ENCODE results near the gene CLCN2. TPM values are rescaled to one million over a fixed set of nuclear protein-coding genes. Genes with fewer than 3 reads are reported as not detected.

The CLCN2 gene
- total RNA-seq, 1 experiment from 2014 or later, result 21.6 TPM

DNA sequence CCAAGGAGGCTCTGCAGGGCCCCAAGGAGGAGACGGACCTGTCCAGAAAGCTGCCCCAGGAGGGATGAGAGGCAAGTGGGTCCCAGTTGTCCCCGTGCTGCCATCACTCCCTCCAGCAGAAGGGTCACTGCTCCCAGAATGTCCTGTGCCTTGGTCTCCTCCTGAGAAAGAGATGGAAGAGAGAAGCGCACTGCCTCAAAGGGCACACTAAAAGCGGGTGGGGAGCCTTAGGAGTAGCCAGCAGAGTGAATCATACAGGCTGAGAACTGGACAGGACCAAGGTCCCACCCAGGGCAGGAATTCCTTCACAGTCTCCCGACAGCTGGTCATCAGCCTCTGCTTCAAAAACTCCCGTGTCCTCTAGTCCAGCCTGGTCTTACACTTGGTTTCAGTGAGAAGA is 12.0 kb upstream of the CLCN2 start:
- Histone ChIP-seq H3K9me2 (ENCODE audit: insufficient read depth) (no peaks in the 10 kb centered on the region), H3K4me3 (replicated peaks in 1 of 2; ENCODE audit: low read depth in 1 of 2, low read length in 2 of 2) (no peak overlapping the region), H2AFZ (ENCODE audit: low read depth, low read length, poor library complexity, severe bottlenecking) (no peak overlapping the region), H3K36me3 (ENCODE audit: control insufficient read depth in 1 of 2, insufficient read depth in 2 of 2, low read length in 2 of 2) (peaks cover 4 to 12% of the 10 kb centered on the region in 2 experiments; a peak in 2 of 4 replicates), H3K9me3 (ENCODE audit: control insufficient read depth in 1 of 2, insufficient read depth in 1 of 2, low read depth in 1 of 2, low read length in 2 of 2) (no peaks in the 10 kb centered on the region), H4K20me1 (ENCODE audit: insufficient read depth) (peaks cover 5% of the 10 kb centered on the region; the same call in 1 of the 2 replicates), H3K9ac (ENCODE audit: low read length) (no peak overlapping the region), H3K4me1 (ENCODE audit: control insufficient read depth in 1 of 2, insufficient read depth in 2 of 2, low read length in 2 of 2) (peaks cover 5 to 31% of the 10 kb centered on the region in 2 experiments; a peak in 3 of 4 replicates), H3K79me2 (ENCODE audit: insufficient read depth, low read length) (no peaks in the 10 kb centered on the region), H3K4me2 (ENCODE audit: low read length) (peak overlapping the region; percentile 41), H3K27ac (ENCODE audit: low read depth, low read length) (no peak overlapping the region), H3K27me3 (ENCODE audit: insufficient read depth, low read length) (no peaks in the 10 kb centered on the region)
- ChIA-PET POLR2A (no interaction called here), CTCF (interaction anchor here (0.5 to 6.1 kb wide), 5 partner anchors 25 to 188 kb away, joined by 3 to 152 read pairs (median 4); partner anchors contain the start of gene EPHB3), RAD21 (ENCODE audit: low non-redundant PET in 1 of 2, low total read pairs in 2 of 2, uncharacterized antibody in 2 of 2, unreplicated experiment in 2 of 2) (no interaction called here)
- intact Hi-C loops (cut with micrococcal nuclease), result loop anchor here (10.0 kb wide), 2 partner anchors 141 to 401 kb away; no protein-coding TSS in a partner anchor
- DNase-seq (ENCODE audit: low read depth, low spot score) (no peak), ATAC-seq (no peak)
- TF ChIP-seq YY1 (IDR thresholded peaks at IDR 0.05; ENCODE audit: extremely low read depth, insufficient replicate concordance, low read depth, low read length) (no peak), CBX3 (IDR thresholded peaks at IDR 0.05; ENCODE audit: low read depth) (no peak), CEBPB (IDR thresholded peaks at IDR 0.05; ENCODE audit: low read depth) (no peak), ZNF274 (IDR thresholded peaks at IDR 0.05; ENCODE audit: low read depth, low read length) (no peak), EZH2 (IDR thresholded peaks at IDR 0.05) (no peak), EZH2phosphoT487 (IDR thresholded peaks at IDR 0.05; ENCODE audit: borderline replicate concordance) (no peak), RAD21 (IDR thresholded peaks at IDR 0.05; ENCODE audit: low read depth) (no peak), ZFX (IDR thresholded peaks at IDR 0.05) (no peak), FOSL1 (IDR thresholded peaks at IDR 0.05; ENCODE audit: low read depth) (no peak), EGR1 (IDR thresholded peaks at IDR 0.05; ENCODE audit: low read depth) (no peak), SP1 (IDR thresholded peaks at IDR 0.05; ENCODE audit: low read depth) (no peak), SIN3A (IDR thresholded peaks at IDR 0.05; ENCODE audit: low read depth) (no peak), POLR2A (IDR thresholded peaks at IDR 0.05; ENCODE audit: borderline replicate concordance, extremely low read depth, insufficient read depth, insufficient read length) (no peak)
- TF ChIP-seq, protein P1, sequence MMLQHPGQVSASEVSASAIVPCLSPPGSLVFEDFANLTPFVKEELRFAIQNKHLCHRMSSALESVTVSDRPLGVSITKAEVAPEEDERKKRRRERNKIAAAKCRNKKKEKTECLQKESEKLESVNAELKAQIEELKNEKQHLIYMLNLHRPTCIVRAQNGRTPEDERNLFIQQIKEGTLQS (IDR thresholded peaks at IDR 0.05), result no peak
- TF ChIP-seq, protein P2, sequence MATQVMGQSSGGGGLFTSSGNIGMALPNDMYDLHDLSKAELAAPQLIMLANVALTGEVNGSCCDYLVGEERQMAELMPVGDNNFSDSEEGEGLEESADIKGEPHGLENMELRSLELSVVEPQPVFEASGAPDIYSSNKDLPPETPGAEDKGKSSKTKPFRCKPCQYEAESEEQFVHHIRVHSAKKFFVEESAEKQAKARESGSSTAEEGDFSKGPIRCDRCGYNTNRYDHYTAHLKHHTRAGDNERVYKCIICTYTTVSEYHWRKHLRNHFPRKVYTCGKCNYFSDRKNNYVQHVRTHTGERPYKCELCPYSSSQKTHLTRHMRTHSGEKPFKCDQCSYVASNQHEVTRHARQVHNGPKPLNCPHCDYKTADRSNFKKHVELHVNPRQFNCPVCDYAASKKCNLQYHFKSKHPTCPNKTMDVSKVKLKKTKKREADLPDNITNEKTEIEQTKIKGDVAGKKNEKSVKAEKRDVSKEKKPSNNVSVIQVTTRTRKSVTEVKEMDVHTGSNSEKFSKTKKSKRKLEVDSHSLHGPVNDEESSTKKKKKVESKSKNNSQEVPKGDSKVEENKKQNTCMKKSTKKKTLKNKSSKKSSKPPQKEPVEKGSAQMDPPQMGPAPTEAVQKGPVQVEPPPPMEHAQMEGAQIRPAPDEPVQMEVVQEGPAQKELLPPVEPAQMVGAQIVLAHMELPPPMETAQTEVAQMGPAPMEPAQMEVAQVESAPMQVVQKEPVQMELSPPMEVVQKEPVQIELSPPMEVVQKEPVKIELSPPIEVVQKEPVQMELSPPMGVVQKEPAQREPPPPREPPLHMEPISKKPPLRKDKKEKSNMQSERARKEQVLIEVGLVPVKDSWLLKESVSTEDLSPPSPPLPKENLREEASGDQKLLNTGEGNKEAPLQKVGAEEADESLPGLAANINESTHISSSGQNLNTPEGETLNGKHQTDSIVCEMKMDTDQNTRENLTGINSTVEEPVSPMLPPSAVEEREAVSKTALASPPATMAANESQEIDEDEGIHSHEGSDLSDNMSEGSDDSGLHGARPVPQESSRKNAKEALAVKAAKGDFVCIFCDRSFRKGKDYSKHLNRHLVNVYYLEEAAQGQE (IDR thresholded peaks at IDR 0.05; ENCODE audit: low read depth), result no peak
- TF ChIP-seq, protein P3, sequence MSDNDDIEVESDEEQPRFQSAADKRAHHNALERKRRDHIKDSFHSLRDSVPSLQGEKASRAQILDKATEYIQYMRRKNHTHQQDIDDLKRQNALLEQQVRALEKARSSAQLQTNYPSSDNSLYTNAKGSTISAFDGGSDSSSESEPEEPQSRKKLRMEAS (IDR thresholded peaks at IDR 0.05), result no peak
- TF ChIP-seq, protein P4, sequence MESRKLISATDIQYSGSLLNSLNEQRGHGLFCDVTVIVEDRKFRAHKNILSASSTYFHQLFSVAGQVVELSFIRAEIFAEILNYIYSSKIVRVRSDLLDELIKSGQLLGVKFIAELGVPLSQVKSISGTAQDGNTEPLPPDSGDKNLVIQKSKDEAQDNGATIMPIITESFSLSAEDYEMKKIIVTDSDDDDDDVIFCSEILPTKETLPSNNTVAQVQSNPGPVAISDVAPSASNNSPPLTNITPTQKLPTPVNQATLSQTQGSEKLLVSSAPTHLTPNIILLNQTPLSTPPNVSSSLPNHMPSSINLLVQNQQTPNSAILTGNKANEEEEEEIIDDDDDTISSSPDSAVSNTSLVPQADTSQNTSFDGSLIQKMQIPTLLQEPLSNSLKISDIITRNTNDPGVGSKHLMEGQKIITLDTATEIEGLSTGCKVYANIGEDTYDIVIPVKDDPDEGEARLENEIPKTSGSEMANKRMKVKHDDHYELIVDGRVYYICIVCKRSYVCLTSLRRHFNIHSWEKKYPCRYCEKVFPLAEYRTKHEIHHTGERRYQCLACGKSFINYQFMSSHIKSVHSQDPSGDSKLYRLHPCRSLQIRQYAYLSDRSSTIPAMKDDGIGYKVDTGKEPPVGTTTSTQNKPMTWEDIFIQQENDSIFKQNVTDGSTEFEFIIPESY (IDR thresholded peaks at IDR 0.05; ENCODE audit: extremely low read depth, insufficient replicate concordance, low read length), result no peak
- BruUV-seq (replicated peaks), result no TSS peak
